K562 (cell line): Measurements from ENCODE around the gene ARHGAP42. TPM values are rescaled to one million over a fixed set of nuclear protein-coding genes. Genes with fewer than 3 reads are reported as not detected.

ENCODE experiments used
- DACH1 ChIP-seq: fragments of 450-650 bp; IDR thresholded peaks from 2 replicates; pipeline ENCODE4 v1.6.1; 2018; ENCODE audit not compliant: partially characterized antibody
- DLX4 ChIP-seq: fragments of 250-450 bp; sonication (Bioruptor Pico); IDR thresholded peaks from 2 replicates; pipeline ENCODE4 v1.6.1; 2021; ENCODE audit warnings: mild to moderate bottlenecking
- ELK1 ChIP-seq: sonication (generic); formaldehyde crosslinking; IDR thresholded peaks from 2 replicates; pipeline ENCODE4 v1.8.1; 2022; ENCODE audit warnings: missing genetic modification reagents
- FOXP1 ChIP-seq: sonication (generic); formaldehyde crosslinking; IDR thresholded peaks from 2 replicates; pipeline ENCODE4 v1.8.0; 2022; ENCODE audit warnings: mild to moderate bottlenecking, missing genetic modification reagents
- GATAD2B ChIP-seq: fragments of 450-650 bp; IDR thresholded peaks from 2 replicates; pipeline ENCODE4 v1.6.1; 2017; ENCODE audit warnings: mild to moderate bottlenecking, borderline replicate concordance
- KLF10 ChIP-seq: fragments of 250-450 bp; sonication (Bioruptor Pico); IDR thresholded peaks from 2 replicates; pipeline ENCODE4 v1.6.1; 2021; ENCODE audit warnings: matching md5 sums
- POU5F1 ChIP-seq: fragments of 150-350 bp; IDR thresholded peaks from 2 replicates; pipeline ENCODE4 v1.6.1; 2014; ENCODE audit warnings: borderline replicate concordance, low read length, low read depth, mild to moderate bottlenecking; ENCODE audit not compliant: partially characterized antibody
- SRSF1 ChIP-seq: fragments of 200-400 bp; formaldehyde crosslinking; IDR thresholded peaks from 2 replicates; pipeline ENCODE4 v1.6.1; 2017; ENCODE audit warnings: mild to moderate bottlenecking, low read depth, low read length, moderate library complexity
- ZNF184 ChIP-seq: sonication (generic); formaldehyde crosslinking; IDR thresholded peaks from 2 replicates; pipeline ENCODE4 v1.5.0; 2020; ENCODE audit warnings: missing genetic modification reagents
- polyA plus RNA-seq, 8 experiments: library from polyadenylated mRNA; depleted of rRNA in 4 of 8; stranded (reverse) in 5 of 8; unstranded in 3 of 8; fragments of >200 nt; fragmentation: Nextera tagmentation in 2 of 8; fragmentation: Illumina TruSeq in 1 of 8; extraction: Ambion mirVana in 2 of 8; extraction: Trizol in 1 of 8; gene quantifications; 2 replicates each; pipeline versions ENCODE4 v1.2.1 to v1.2.3, GENCODE V29; 2011 to 2014; ENCODE audit warnings: inconsistent platforms in 1 of 8, missing spikeins in 1 of 8
- total RNA-seq, 7 experiments: library from RNA; depleted of rRNA in 6 of 7; stranded (reverse); fragments of >200 nt in 6 of 7; fragmentation: Illumina TruSeq in 2 of 7; extraction: Trizol in 2 of 7; gene quantifications; 2 replicates each; pipeline versions ENCODE4 v1.2.1 to v1.2.3, GENCODE V29; 2011 to 2021; ENCODE audit warnings: low replicate concordance in 1 of 7
- TF ChIP-seq, protein P1 (sequence below): fragments of 450-650 bp; IDR thresholded peaks from 2 replicates; pipeline ENCODE4 v1.6.1; 2016; ENCODE audit warnings: low read depth
- TF ChIP-seq, protein P2 (sequence below): sonication (generic); formaldehyde crosslinking; IDR thresholded peaks from 2 replicates; pipeline ENCODE4 v1.8.0; 2022; ENCODE audit warnings: missing genetic modification reagents, mild to moderate bottlenecking, borderline replicate concordance

ARHGAP42 gene
- total and polyA plus RNA-seq, 9 of the 15 experiments (the other 6 are each of a cell fraction or from before 2014, with no cell fraction given) = 0.95 to 6.1 (median 2.4) TPM

- TF ChIP-seq, protein P1, sequence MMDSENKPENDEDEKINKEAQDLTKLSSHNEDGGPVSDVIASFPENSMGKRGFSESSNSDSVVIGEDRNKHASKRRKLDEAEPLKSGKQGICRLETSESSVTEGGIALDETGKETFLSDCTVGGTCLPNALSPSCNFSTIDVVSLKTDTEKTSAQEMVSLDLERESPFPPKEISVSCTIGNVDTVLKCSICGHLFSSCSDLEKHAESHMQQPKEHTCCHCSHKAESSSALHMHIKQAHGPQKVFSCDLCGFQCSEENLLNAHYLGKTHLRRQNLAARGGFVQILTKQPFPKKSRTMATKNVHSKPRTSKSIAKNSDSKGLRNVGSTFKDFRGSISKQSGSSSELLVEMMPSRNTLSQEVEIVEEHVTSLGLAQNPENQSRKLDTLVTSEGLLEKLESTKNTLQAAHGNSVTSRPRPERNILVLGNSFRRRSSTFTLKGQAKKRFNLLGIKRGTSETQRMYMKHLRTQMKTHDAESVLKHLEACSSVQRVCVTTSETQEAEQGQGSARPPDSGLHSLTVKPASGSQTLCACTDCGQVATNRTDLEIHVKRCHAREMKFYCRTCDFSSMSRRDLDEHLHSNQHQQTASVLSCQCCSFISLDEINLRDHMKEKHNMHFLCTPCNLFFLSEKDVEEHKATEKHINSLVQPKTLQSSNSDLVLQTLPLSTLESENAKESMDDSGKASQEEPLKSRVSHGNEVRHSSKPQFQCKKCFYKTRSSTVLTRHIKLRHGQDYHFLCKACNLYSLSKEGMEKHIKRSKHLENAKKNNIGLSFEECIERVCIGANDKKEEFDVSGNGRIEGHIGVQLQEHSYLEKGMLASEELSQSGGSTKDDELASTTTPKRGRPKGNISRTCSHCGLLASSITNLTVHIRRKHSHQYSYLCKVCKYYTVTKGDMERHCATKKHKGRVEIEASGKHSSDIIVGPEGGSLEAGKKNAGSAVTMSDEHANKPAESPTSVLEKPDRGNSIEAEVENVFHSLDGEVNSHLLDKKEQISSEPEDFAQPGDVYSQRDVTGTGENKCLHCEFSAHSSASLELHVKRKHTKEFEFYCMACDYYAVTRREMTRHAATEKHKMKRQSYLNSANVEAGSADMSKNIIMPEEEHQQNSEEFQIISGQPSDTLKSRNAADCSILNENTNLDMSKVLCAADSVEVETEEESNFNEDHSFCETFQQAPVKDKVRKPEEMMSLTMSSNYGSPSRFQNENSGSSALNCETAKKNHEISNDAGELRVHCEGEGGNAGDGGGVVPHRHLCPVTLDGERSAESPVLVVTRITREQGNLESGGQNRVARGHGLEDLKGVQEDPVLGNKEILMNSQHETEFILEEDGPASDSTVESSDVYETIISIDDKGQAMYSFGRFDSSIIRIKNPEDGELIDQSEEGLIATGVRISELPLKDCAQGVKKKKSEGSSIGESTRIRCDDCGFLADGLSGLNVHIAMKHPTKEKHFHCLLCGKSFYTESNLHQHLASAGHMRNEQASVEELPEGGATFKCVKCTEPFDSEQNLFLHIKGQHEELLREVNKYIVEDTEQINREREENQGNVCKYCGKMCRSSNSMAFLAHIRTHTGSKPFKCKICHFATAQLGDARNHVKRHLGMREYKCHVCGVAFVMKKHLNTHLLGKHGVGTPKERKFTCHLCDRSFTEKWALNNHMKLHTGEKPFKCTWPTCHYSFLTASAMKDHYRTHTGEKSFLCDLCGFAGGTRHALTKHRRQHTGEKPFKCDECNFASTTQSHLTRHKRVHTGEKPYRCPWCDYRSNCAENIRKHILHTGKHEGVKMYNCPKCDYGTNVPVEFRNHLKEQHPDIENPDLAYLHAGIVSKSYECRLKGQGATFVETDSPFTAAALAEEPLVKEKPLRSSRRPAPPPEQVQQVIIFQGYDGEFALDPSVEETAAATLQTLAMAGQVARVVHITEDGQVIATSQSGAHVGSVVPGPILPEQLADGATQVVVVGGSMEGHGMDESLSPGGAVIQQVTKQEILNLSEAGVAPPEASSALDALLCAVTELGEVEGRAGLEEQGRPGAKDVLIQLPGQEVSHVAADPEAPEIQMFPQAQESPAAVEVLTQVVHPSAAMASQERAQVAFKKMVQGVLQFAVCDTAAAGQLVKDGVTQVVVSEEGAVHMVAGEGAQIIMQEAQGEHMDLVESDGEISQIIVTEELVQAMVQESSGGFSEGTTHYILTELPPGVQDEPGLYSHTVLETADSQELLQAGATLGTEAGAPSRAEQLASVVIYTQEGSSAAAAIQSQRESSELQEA = no peak
- TF ChIP-seq SRSF1 (no peak), DACH1 (no peak), ELK1 (CRISPR knock-in tag) (no peak), DLX4 (CRISPR knock-in tag) (no peak), FOXP1 (no peak), ZNF184 (no peak), POU5F1 (no peak), GATAD2B (no peak), KLF10 (CRISPR knock-in tag) (no peak)
- TF ChIP-seq, protein P2, sequence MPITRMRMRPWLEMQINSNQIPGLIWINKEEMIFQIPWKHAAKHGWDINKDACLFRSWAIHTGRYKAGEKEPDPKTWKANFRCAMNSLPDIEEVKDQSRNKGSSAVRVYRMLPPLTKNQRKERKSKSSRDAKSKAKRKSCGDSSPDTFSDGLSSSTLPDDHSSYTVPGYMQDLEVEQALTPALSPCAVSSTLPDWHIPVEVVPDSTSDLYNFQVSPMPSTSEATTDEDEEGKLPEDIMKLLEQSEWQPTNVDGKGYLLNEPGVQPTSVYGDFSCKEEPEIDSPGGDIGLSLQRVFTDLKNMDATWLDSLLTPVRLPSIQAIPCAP (CRISPR knock-in tag) = no peak
These were observed 136.3 kb downstream of the ARHGAP42 start (continued) for GRCh38 chr11:100823360-100823759.
